SIG-M5 (cell line): Measurements from ENCODE around the gene MARS2.
"Not testable (repeated sequence)": the region's sequence is repeated elsewhere in the genome, so short reads cannot be mapped to it uniquely, and the experiment has no call there.

Experiments
- DNase-seq: peaks from one replicate; lab custom pipeline; 2025; lab: John Stamatoyannopoulos, UW

MARS2 gene

GRCh38 chr2:197705121-197705911 is at the start of gene MARS2:
Gene MARS2 (plus strand): TSS chr2:197705369. CDS start chr2:197705406, 37 bp downstream.
- peak; percentile 22 for DNase-seq

- DNase-seq: no peak
These were observed 47.6 kb upstream of the MARS2 start for GRCh38 chr2:197657562-197657961.

GRCh38 chr2:197661626-197662025 is 43.5 kb upstream of the MARS2 start:
- DNase-seq: no peak

- no peak for DNase-seq
These were observed 38.9 kb upstream of the MARS2 start for GRCh38 chr2:197666277-197666676.

GRCh38 chr2:197668296-197668695 is 36.9 kb upstream of the MARS2 start:
- DNase-seq: no peak

GRCh38 chr2:197669077-197669476 is 36.1 kb upstream of the MARS2 start:
- no peak for DNase-seq

GRCh38 chr2:197672371-197672893 is 32.7 kb upstream of the MARS2 start:
- no peak for DNase-seq

- DNase-seq: no peak
These were observed 32.1 kb upstream of the MARS2 start for GRCh38 chr2:197673106-197673505.

GRCh38 chr2:197673606-197674005 is 31.6 kb upstream of the MARS2 start:
- no peak for DNase-seq

- DNase-seq: no peak
These were observed 31.1 kb upstream of the MARS2 start for GRCh38 chr2:197674060-197674459.

GRCh38 chr2:197674591-197674990 is 30.6 kb upstream of the MARS2 start:
- no peak for DNase-seq

- no peak for DNase-seq
These were observed 29.9 kb upstream of the MARS2 start, which contains the start of gene RFTN2 for GRCh38 chr2:197675246-197675645. Gene RFTN2 (minus strand): TSS chr2:197675587. CDS start chr2:197675458, 129 bp downstream.

GRCh38 chr2:197675711-197676188 is 29.4 kb upstream of the MARS2 start:
- no peak for DNase-seq

GRCh38 chr2:197677056-197677455 is 28.1 kb upstream of the MARS2 start:
- no peak for DNase-seq

- no peak for DNase-seq
These were observed 27.7 kb upstream of the MARS2 start for GRCh38 chr2:197677483-197677882.

GRCh38 chr2:197695206-197695605 is 10.0 kb upstream of the MARS2 start:
- not testable (repeated sequence) for DNase-seq

GRCh38 chr2:197695971-197696370 is 9.2 kb upstream of the MARS2 start:
- DNase-seq: not testable (repeated sequence)

GRCh38 chr2:197696571-197696970 is 8.6 kb upstream of the MARS2 start:
- not testable (repeated sequence) for DNase-seq

- not testable (repeated sequence) for DNase-seq
These were observed 5.4 kb upstream of the MARS2 start for GRCh38 chr2:197699724-197700123.

GRCh38 chr2:197700960-197701359 is 4.2 kb upstream of the MARS2 start:
- DNase-seq: no peak

GRCh38 chr2:197704434-197705120 is 592 bp upstream of the MARS2 start:
- no peak for DNase-seq

GRCh38 chr2:197705912-197706838 is 1.0 kb downstream of the MARS2 start:
- no peak for DNase-seq
